Measurements from ENCODE around the gene HOXD10.

The HOXD10 gene

DNA sequence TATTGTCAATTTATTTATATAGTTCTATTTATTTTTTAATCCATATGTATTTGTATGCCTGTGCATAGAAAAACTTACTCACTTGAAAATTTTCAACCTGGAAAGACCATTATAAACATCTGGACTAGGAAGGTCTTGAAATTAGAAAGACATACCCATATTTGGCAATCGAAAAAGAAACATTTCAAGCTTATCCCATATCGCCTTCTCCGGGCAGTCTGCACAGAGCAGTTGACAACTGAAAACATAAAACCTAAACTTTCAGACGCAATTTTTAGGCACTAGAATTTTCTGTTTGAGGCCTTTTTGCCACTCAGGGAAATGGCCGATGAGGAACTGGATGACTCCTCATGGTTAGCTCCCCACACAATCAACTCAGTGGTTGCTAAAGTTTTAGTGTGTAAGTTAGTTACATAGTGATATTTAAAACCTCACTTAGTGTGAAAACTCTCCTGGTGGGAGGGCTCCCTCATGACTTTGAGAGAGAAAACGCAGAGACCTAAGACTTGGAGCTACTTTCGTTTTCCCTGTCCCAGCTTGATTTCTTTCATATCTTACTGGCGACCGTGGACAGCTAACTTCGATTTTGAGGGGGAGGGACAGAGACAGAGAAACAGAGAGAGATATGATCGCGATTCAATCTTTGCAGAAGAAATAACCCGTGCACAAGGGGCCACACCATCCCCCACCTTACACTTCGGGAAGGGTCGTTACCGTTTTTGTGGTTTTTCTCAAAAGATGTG lies 20.2 kb upstream of the HOXD10 start:
- no peak for DNase-seq (ENCODE audit: low read depth)

DNA sequence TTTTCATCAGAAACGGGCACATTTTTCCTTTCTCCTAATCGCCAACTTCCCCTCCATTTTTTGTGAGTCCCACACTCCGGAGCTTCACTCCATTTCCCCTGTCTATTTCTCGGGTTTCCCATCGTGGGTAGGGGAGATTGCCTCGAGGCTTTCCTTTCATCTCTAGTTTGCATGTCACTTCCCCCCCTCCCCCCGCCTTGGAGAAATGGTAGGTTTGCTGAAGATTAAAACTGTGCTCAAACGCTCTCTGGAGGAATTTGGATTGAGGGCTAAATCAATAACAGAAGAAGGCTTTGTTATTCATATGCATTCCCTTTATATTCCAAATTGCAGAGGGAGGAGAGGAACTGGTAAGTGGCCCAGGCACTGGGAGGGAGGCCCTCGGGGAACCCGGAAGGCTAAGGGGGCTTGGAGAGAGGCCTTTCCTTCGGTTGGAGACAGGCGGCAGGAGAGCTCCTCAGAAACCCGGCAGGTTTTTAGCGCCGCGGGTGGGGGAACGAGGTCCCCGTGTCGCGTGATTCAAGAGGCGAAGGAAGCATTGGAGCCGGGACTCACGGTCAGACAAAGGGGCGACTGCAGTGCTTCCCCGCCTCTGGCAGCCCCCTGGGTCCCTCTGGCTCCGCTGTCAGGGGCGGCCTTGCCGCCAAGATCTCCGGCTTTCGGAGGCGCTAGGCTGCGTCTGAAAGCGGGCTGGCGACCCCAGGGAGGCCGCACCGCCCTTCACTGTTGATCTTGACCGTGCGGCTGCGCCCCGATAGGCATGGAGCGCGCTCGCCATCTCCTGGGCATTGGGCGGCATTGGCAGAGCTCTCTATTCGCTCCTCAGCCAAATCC lies 19.4 kb upstream of the HOXD10 start:
- no peak for DNase-seq (ENCODE audit: low read depth)

DNA sequence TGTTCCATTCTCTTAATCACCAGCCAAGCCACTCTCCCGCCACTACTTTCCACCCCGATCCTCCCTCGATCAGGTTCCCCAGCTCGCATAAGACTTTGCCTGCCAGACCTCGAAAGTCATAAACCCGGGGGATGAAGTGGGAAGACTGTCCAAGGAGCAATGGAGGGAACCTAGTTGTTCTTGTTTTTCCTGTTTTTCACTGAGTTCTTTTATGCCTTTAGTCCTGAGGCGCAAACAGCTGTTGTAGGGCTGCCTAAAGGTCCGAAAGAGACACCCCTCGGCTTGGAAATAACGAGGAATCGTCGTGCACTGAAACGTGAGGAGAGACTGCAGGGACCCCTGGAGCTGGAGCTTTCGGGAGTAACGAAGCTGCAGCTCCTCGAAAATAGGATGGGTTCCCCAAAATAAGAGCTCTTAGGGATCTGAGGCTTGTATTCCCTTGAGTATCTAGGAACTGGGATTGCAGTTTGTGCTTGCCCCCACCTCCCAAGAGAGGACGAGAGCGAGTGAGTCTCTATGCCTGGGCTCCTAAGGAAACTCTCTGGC lies 18.7 kb upstream of the HOXD10 start:
- no peak for DNase-seq (ENCODE audit: low read depth)

DNA sequence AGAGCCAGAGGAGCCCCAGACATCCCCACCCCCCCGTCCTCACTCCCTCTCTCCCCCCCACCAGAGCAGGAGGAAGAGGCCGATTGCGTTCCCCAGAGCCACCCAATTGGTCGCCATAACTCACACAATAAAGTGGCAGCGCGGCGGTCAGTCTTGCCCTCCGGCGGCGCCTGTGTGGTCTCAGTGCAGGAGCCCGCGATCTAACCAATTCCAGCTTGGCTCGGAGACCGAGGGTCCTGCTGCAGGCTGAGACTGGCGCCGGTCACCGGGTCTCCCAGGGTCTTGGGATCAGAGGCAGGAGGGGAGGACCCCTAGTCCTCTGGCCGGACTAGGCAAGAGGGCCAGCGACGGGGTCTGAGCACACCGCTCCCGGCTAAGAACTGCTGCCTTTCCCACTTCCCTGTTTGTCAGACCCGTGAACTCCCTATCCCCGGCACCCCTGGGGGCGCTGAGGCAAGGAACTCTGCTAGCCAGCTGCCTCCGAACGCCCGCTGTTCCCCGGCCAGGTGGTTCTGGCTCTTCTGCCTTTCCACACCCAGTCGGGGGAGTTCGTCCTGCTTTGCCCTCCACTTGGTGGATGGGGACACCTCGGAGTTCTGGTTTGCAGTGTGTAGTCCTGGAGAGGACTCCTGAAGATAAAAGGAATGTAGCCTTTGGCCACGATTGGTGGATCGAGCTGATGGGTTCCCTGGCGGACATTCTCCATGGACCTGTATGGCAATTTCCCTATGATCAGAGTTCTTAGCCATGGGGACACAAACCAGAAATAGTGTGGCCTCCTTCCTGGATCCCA lies 18.0 kb upstream of the HOXD10 start:
- DNase-seq (ENCODE audit: low read depth), result no peak

DNA sequence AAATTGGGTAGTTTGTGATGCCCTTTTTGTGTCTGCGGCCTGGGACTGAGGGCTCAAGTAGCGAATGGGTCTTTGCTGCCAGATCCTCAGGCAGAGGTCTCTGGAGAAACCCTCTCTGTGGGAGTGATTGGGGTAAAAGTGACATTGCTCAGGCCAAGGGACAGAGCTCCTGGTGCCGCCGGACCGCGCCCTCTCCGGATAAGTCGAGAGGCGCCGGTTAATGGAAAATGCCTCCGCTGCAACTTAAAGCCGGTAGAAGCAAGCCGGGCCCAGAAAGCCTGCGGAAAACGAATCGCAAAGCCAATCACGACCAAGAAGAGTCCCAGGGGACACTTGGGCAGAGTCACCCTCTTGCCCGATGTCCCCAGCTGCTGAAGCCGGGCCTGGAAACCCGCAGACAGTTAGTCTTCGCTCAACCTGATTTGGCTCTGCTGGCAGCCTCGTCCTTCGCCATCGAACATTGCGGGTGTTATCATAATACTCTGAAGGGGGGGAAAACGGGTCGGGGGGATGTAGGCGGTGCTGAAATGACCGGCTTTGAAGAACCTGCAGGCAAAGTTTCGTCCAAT lies 17.3 kb upstream of the HOXD10 start:
- no peak for DNase-seq (ENCODE audit: low read depth)

DNA sequence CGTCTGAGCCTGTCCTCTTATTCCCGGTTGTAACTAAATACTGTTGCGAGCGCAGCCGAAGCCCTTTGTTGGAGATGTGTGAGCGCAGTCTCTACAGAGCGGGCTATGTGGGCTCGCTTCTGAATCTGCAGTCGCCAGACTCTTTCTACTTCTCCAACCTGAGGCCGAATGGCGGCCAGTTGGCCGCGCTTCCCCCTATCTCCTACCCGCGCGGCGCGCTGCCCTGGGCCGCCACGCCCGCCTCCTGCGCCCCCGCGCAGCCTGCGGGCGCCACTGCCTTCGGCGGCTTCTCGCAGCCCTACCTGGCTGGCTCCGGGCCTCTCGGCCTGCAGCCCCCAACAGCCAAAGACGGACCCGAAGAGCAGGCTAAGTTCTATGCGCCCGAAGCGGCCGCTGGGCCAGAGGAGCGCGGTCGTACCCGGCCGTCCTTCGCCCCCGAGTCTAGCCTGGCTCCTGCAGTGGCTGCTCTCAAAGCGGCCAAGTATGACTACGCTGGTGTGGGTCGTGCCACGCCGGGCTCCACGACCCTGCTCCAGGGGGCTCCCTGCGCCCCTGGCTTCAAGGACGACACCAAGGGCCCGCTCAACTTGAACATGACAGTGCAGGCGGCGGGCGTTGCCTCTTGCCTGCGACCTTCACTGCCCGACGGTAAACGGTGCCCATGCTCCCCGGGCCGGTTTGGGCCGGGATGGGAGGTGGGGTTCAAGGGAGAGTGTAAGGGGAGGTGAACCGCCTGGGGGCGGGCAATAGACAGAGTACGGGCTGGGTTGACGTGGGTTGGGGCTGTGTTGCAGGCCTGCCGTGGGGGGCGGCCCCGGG lies 16.6 kb upstream of the HOXD10 start, which contains the start of gene HOXD12:
TSS of gene HOXD12 (plus strand) at position 68 of the 819 bp plus-strand sequence. CDS start at position 75, 7 bp downstream.
- no peak for DNase-seq (ENCODE audit: low read depth)

DNA sequence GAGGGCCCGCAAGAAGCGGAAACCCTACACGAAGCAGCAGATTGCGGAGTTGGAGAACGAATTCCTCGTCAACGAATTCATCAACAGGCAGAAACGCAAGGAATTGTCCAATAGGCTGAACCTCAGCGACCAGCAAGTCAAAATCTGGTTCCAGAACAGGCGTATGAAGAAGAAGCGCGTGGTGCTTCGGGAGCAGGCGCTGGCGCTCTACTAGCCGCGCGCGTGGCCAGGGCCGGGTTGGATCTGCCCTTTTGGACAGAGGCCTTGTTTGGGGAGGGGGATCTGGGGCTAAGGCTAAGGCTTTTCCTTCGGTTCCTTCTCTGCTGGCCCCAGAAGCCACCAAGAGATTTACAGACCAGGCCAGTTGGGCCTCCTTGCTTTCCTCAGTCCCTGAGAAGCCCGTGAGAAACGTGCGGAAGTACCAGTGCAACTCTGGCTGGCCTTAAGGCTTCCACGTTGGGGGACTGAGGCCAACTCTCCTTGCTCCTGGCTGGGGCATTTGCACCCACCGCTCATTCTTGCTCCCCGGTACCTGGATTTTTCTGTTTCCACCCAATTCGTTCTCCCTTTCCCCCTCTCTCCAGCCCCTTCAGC lies 15.9 kb upstream of the HOXD10 start:
- no peak for DNase-seq (ENCODE audit: low read depth)

DNA sequence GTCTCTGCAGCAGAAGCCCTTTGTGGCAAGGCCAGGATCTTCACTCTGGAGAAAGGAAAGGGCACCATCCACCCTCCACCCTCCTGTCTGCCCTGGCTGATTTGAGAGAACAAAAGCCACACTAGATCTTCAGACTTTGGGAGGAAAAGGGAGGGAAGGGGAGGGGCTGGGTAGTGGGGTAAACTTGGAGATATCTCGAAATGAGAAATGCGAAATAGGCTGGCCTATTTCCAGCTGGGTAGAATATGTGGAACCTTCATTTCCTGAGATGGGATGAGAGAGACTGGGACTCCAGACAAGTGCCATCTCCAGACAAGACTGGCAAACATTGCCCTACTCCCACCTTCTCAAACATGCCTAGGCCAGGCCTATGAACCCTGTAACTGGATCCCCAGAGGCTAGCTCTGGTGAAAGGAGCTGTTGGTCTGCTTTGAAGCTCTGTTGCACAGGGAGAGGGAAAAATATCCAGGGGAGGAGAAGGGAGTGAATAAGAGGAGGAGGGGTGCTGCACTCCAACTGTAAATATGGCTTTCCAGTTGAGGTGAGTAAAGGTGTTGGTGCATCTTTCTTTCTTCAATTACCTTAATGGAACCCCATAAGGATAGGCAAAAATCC lies 15.3 kb upstream of the HOXD10 start:
- DNase-seq (ENCODE audit: low read depth), result no peak

DNA sequence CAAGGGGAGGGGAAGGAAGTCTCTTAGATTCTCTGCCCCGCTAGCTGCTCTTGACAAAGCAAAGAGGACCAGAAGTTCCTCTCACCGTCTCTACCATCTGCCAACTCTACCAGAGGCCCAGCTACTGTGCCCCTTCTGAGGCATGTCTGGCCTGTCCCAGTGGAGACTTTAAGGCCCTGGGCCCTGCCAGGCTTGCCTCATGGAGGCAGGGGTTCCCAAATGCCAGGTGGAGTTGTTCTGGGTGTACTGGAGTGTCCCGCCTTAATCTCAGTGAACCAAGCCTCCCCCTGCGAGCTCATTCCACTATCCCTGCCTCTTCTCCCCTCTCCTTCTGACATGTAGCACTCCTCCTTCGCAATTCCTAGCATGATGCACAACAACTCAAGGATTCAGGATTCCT lies 14.7 kb upstream of the HOXD10 start:
- no peak for DNase-seq (ENCODE audit: low read depth)

DNA sequence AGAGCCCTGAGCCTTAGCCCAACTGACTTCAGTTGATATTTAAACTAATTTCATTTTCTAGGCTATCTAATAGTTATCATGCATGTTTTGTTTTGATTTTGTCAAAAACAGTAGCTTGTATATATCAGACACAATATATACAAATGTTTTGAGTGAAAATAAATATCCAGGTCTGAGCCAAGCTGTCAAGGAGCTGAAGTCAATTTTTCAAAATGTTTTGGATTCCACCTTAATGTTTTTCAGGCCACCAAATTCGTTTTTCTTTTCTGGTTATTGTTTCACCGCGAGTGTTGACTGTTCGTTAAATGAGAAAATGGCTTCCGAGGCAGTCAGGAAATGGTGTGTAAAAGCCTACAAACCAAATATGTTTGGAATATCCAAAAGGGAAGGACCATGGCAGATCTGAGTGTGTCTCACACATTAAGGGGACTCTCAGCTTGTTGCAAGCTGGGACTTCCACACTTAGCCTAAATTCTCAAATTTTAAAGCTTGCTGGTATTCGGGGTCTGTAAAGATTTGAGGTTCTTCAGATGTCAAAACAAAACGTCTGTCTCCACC lies 14.2 kb upstream of the HOXD10 start:
- no peak for DNase-seq (ENCODE audit: low read depth)

DNA sequence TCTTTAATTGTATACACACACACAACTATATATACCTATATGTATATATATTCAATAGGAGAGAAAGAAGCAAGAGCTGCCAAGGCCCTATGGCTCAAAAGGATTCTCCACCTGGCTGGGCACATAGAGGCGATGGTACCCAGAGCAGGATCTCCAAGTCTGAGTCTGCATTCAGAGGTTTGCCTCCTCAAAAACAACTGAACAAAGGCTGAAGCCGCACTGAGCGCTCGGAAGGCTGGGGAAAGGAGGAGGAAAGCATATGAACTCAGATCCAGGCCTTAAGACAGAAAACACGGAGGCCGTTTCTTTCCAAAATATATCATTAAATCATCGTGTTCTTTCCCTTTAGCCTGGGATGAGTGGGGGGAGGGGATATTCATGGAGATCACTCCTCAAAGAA lies 13.4 kb upstream of the HOXD10 start:
- no peak for DNase-seq (ENCODE audit: low read depth)

DNA sequence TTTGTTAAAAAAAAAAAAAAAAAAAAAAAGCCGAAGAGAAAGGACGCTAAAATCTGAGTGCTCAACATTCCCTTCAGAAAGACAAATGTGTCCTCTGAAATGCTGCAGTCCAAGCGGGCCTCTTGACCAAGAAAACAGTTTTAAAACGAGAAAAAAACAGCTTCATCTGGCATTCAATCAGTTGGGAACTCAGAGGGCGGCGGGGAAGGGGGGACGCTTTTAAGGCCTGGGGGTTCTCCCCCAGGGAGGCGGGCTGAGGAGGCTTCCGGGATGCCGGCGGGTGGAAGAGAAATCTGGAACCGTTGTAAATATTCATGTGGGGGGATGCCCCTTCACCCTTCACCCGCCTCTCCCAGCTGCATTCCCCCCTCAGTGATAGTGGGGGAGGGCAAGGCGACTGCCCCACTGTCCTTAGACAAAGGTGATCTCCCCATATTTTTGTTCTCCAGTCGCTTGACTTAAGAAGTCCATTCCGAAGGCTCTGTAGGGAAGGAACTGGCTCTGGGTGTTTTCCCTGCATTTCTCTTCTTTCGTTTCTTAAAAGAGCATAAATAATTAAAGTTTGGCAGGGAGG lies 12.7 kb upstream of the HOXD10 start:
- no peak for DNase-seq (ENCODE audit: low read depth)

DNA sequence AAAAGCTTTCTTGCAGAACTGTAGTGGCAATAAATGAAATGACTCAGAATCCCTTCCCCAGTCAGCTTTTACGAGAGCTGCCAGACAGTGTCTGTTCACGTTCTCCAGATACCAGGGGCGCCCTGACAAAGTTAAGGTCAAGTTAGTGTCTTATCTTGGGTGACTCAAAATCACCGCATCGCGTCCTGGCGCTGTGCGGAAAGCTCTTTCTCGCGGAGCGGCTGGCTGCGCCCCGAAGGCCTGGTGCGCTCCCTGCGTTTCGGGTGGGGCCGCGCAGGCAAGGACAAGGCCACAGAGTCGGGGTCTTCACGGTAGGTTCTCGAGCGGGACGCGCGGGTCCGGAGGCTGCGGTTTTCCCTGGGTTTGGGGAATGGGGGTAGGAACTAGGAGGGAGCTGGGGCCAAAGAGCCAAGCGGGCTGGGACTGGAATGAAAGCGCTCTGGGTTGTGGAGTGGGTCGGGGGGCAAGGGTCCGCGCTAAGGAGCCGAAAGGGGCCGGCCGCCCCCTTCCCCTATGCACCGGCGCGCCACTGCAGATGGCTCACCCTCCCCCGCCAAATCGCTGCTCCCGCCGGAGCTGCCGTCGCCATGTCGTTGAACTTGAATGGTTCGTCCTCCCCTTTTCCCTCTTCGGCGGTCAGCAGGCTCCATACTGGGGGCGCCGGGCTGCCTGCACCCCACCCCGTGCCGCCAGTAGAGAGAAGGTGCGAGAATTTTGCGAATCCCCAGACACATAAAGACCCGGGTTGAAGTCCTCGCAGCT lies 12.1 kb upstream of the HOXD10 start:
- no peak for DNase-seq (ENCODE audit: low read depth)

DNA sequence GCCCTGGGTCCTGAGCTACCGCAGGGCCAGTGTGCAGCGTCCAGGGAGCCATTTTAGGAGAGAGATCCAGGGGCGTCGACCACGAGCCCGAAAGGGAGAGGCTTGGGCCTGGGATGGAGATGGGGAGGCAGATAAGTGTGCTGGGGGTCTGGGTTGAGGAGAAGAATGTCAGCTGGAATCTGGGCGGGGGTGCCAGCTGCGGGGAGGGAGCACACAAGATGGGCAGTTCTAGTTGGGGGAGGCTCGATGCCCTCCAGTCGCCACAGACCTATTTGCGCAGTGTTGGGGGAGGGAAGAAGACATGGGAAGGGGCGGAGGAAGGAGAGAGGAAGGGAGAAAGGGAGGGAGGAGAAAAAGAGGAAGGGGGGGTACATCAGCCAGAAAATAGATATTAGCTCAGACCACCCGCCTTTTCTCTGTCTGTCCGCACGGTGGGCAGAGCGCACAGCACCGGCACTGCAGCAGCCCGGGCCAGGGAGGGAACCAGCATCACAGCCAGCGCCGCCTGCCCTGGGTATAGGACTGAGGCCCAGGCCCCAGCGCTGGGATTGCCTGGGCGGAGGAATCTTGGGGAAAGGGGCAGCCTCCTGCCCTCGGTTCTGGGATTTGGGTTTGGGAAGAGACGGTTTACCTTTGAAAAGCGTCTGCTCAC lies 11.4 kb upstream of the HOXD10 start:
- DNase-seq (ENCODE audit: low read depth), result no peak

DNA sequence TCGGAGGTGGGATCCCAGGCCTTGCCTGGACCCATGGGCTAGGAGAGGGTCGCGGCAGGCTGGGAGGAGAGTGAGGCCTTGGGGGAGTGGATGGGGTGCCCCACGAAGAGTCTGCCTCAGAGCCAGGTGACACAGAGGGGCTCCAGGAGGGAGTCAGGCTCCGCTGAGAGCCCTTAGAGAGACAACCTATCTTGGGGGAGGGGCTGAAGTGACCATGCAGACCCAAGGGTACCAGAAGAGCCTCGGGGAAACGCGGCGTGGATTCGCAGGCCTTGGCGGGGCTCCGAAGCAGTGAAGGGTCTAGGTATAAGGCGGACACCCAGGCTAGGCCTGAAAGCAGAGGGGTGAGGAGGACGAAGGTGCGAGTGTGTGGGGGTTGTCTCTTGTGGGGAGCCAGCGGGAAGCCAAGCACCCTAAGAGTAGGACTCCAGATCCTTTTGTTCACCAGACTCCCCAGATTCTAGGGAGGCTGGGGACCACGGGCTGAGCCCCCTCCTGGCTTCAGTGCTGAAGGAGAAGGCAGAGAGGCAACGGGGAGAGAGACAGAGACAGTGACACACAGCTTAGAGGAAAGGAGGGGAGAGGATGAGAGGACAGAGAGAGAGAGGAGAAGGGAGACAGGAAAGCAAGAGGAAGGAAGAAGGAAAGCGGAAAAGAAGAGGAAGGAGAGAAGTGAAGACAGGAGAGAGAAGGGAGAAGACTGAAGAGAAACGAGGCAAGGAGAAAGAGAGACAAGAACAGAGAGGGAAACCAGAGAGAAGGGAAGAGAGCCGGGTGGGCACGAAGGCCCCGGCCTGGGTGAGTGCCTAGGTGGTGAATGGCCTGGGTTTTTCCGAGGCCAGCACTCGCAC lies 10.6 kb upstream of the HOXD10 start:
- DNase-seq (ENCODE audit: low read depth), result no peak

DNA sequence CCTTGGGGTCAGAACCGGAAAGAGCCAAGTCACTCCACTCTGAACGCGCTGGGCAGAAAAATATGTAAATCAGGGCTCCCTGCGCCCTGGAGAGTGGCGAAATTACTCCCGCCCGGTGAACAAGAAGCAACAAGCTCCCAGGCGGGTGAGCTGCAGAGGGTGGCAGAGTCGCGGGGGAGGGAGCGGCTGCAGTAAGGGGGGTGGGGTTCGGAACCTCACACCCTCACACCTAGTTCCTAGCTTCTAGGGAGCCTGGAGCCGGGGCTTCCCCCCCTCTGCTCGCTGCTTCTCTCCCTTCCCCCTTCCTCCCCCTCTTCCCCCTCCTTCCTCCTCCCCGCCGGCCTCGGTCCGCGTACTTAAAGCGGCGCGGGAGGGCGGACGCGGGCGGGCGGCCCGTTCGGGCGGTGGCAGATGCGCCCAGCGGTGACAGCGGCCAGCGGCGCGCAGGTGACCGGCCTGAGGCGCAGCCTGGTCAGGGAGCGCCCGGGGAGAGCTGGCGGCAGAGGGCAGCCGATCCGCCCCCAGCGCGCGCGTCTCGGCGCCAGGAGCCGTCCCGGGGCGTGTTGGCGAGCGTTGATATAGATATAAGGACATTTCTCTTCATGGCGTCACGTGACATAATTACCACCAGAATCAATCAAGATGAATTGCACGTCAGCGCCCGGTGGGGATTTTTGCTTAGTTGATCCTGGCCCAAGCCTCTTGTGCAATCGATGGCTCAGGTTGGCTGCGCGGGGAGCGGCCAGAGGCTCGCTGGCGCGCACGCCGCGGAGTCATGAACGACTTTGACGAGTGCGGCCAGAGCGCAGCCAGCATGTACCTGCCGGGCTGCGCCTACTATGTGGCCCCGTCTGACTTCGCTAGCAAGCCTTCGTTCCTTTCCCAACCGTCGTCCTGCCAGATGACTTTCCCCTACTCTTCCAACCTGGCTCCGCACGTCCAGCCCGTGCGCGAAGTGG lies 9.7 kb upstream of the HOXD10 start, which contains the start of gene HOXD11:
TSS of gene HOXD11 (plus strand) at position 700 of the 959 bp plus-strand sequence. CDS start at position 776, 76 bp downstream.
- no peak for DNase-seq (ENCODE audit: low read depth)
